ENCODE measurements around the gene SYDE1.

The SYDE1 gene

GRCh38 chr19:15159251-15159650, 52.0 kb downstream of the SYDE1 start:
- Mint-ChIP-seq H3K27ac (no peak overlapping the region), H3K36me3 (ENCODE audit: low read depth) (no peaks in the 10 kb centered on the region), H3K4me3 (no peak overlapping the region), H3K4me1 (ENCODE audit: low read depth) (no peaks in the 10 kb centered on the region), H3K9me3 (peaks cover 5% of the 10 kb centered on the region), H3K27me3 (ENCODE audit: low read depth) (no peaks in the 10 kb centered on the region)

GRCh38 chr19:15161028-15161984, 54.1 kb downstream of the SYDE1 start:
- H3K4me3 Mint-ChIP-seq = no peak overlapping the region
- H3K36me3 Mint-ChIP-seq (ENCODE audit: low read depth) = no peaks in the 10 kb centered on the region
- H3K9me3 Mint-ChIP-seq = no peaks in the 10 kb centered on the region
- no peaks in the 10 kb centered on the region for H3K27me3 Mint-ChIP-seq (ENCODE audit: low read depth)
- no peaks in the 10 kb centered on the region for H3K4me1 Mint-ChIP-seq (ENCODE audit: low read depth)
- H3K27ac Mint-ChIP-seq = no peak overlapping the region

All from T-helper 1 cell treated with Interleukin-12 subunit alpha and Interleukin-12 subunit beta and Interleukin-4 antibody, amounts not matched to agents 30 μg/mL and 1 μg/mL, for 36 hours (primary cell).